B cell (primary cell): ENCODE measurements around the gene CDAN1. TPM values are rescaled to one million over a fixed set of nuclear protein-coding genes. Genes with fewer than 3 reads are reported as not detected.

Source experiments
- ATAC-seq: fragments of 200-7000 bp; cut with Tn5 transposase; one replicate; pipeline ENCODE4 v1.10.0; 2021; ENCODE audit warnings: low read depth, mild to moderate bottlenecking, moderate number of reproducible peaks, moderate library complexity
- CTCF ChIA-PET: fragments of 350-600 bp; sonication (Branson Sonifier 250); formaldehyde crosslinking; loops from one replicate; lab custom pipeline; 2021; ENCODE audit warnings: antibody characterized with exemption, inconsistent platforms; lab: Charles Lee
- POLR2A ChIA-PET: fragments of 350-600 bp; sonication (Branson Sonifier 250); formaldehyde crosslinking; loops from one replicate; lab custom pipeline; 2021; ENCODE audit warnings: antibody characterized with exemption; lab: Charles Lee
- DNase-seq: peaks from one replicate; pipeline ENCODE4 v3.0.0; 2013
- H2AFZ ChIP-seq: 2 replicates; pipeline ENCODE4 v1.6.1; 2012; ENCODE audit warnings: mild to moderate bottlenecking, low read depth, low read length; ENCODE audit not compliant: insufficient read depth, poor library complexity, severe bottlenecking
- H3K27ac ChIP-seq, 2 donors: 1 replicate in 1 of 2; 2 replicates in 1 of 2; pipeline ENCODE4 v1.5.1; 2012 to 2013; ENCODE audit warnings: low read length in 2 of 2, mild to moderate bottlenecking in 2 of 2, moderate library complexity in 1 of 2
- H3K27me3 ChIP-seq, 4 experiments: fragments of 200-600 bp in 1 of 4; sonication (generic) in 1 of 4; replicated peaks in 1 of 4; 1 replicate in 2 of 4; 2 replicates in 2 of 4; pipeline versions ENCODE4 v1.6.1 to v1.7.0; 2013 to 2016; ENCODE audit warnings: low read length in 3 of 4, mild to moderate bottlenecking in 2 of 4, mixed read lengths in 1 of 4, moderate library complexity in 1 of 4; ENCODE audit not compliant: insufficient read depth in 4 of 4, control insufficient read depth in 3 of 4; ENCODE audit errors: control extremely low read depth in 1 of 4
- H3K36me3 ChIP-seq, 2 experiments: replicated peaks in 1 of 2; 1 replicate in 1 of 2; 2 replicates in 1 of 2; pipeline versions ENCODE4 v1.6.1 to v1.7.1; 2013; ENCODE audit warnings: low read length in 1 of 2; ENCODE audit not compliant: insufficient read depth in 2 of 2, control insufficient read depth in 1 of 2; ENCODE audit errors: control extremely low read depth in 1 of 2, extremely low read depth in 1 of 2
- H3K4me1 ChIP-seq, 2 donors: fragments of 200-600 bp in 1 of 2; sonication (generic) in 1 of 2; 1 replicate in 1 of 2; 2 replicates in 1 of 2; pipeline versions ENCODE4 v1.5.1 to v1.6.1; 2013 to 2017; ENCODE audit warnings: low read length in 2 of 2; ENCODE audit not compliant: control insufficient read depth in 2 of 2, insufficient read depth in 2 of 2
- H3K4me2 ChIP-seq: replicated peaks from 2 replicates; pipeline ENCODE3; 2012; ENCODE audit warnings: mild to moderate bottlenecking, low read depth, low read length; ENCODE audit not compliant: poor library complexity, severe bottlenecking
- H3K4me3 ChIP-seq, 5 experiments: fragments of 200-600 bp in 1 of 5; sonication (generic) in 1 of 5; 1 replicate in 3 of 5; 2 replicates in 2 of 5; pipeline versions ENCODE4 v1.5.1 to v1.7.0; 2011 to 2016; ENCODE audit warnings: low read length in 4 of 5, mild to moderate bottlenecking in 4 of 5, low read depth in 2 of 5, control low read depth in 1 of 5, moderate library complexity in 1 of 5; ENCODE audit not compliant: insufficient read depth in 1 of 5; ENCODE audit errors: control extremely low read depth in 1 of 5, extremely low read depth in 1 of 5
- H3K79me2 ChIP-seq: fragments of 200-600 bp; sonication (generic); one replicate; pipeline ENCODE4 v1.6.0; 2016; ENCODE audit warnings: low read length; ENCODE audit not compliant: control insufficient read depth, insufficient read depth
- H3K9ac ChIP-seq: fragments of 200-600 bp; sonication (generic); 2 replicates; pipeline ENCODE4 v1.6.1; 2017; ENCODE audit warnings: mild to moderate bottlenecking, low read length, moderate library complexity
- H3K9me3 ChIP-seq, 3 donors: one replicate each; pipeline versions ENCODE4 v1.6.1 to v1.7.1; 2013; ENCODE audit warnings: low read length in 2 of 3; ENCODE audit not compliant: control insufficient read depth in 2 of 3, insufficient read depth in 1 of 3; ENCODE audit errors: control extremely low read depth in 1 of 3
- H4K20me1 ChIP-seq: 2 replicates; pipeline ENCODE4 v1.6.0; 2012; ENCODE audit warnings: mild to moderate bottlenecking, low read length; ENCODE audit not compliant: insufficient read depth, control insufficient read depth, poor library complexity, severe bottlenecking
- H3K27ac Mint-ChIP-seq: one replicate; pipeline ENCODE4 v1.8.0; 2021; ENCODE audit warnings: mixed read lengths
- H3K27me3 Mint-ChIP-seq: one replicate; pipeline ENCODE4 v1.8.0; 2021; ENCODE audit warnings: mixed read lengths
- H3K4me1 Mint-ChIP-seq: one replicate; pipeline ENCODE4 v1.8.0; 2021; ENCODE audit warnings: mixed read lengths
- H3K4me3 Mint-ChIP-seq: one replicate; pipeline ENCODE4 v1.8.0; 2021; ENCODE audit warnings: mixed read lengths
- H3K9me3 Mint-ChIP-seq: one replicate; pipeline ENCODE4 v1.8.0; 2022; ENCODE audit warnings: mixed read lengths; ENCODE audit not compliant: insufficient read depth
- CTCF ChIP-seq: fragments of 200-600 bp; IDR thresholded peaks from one replicate; pipeline ENCODE4 v1.8.0; 2022; ENCODE audit warnings: antibody characterized with exemption, mild to moderate bottlenecking
- EZH2 ChIP-seq: IDR thresholded peaks from 2 replicates; pipeline ENCODE4 v1.6.1; 2012; ENCODE audit warnings: borderline replicate concordance, low read depth, mild to moderate bottlenecking, moderate library complexity, low read length; ENCODE audit not compliant: insufficient read depth, poor library complexity, severe bottlenecking
- WGBS: methylation state at CpG from one replicate; pipeline ENCODE4 v1.1.5; 2013; ENCODE audit warnings: missing lambda C conversion rate; ENCODE audit not compliant: insufficient coverage; 5-methylcytosine and 5-hydroxymethylcytosine counted together
- intact Hi-C: fragments of 100-400 bp; cut with micrococcal nuclease; formaldehyde crosslinking; loops from one replicate; pipeline ENCODE4 v1.10.0; 2022
- polyA plus RNA-seq: library from polyadenylated mRNA; depleted of rRNA; stranded (reverse); fragments of >200 nt; gene quantifications from 2 replicates; pipeline ENCODE4 v1.2.3, GENCODE V29; 2012
- total RNA-seq, 2 donors: library from RNA; stranded (reverse); fragments of 120-200 nt in 1 of 2; gene quantifications; 1 replicate in 1 of 2; 2 replicates in 1 of 2; pipeline versions ENCODE4 v1.2.3 to v1.2.4, GENCODE V29; 2013 to 2022

Gene CDAN1
- total and polyA plus RNA-seq, 2 donors (not counting 1 experiment from before 2014, with no cell fraction given) = 11.7 to 31.8 TPM

GRCh38 chr15:42735382-42736165, 1.4 kb downstream of the CDAN1 start:
- 94% methylated on average over 12 of the region's 19 CpGs for WGBS
- peak overlapping the region; percentile 95 for H3K9ac ChIP-seq
- Mint-ChIP-seq H3K27me3 (no peaks in the 10 kb centered on the region), H3K4me3 (peak overlapping the region; percentile 76), H3K4me1 (peaks cover 12% of the 10 kb centered on the region), H3K27ac (peak overlapping the region; percentile 56), H3K9me3 (no peaks in the 10 kb centered on the region)
- H4K20me1 ChIP-seq = no peaks in the 10 kb centered on the region
- H2AFZ ChIP-seq = peak overlapping the region; percentile 89
- H3K27ac ChIP-seq = no peak overlapping the region
- peaks cover 3 to 35% of the 10 kb centered on the region in 2 experiments for H3K36me3 ChIP-seq
- H3K79me2 ChIP-seq = peaks cover 16% of the 10 kb centered on the region
- no peaks in the 10 kb centered on the region for H3K27me3 ChIP-seq
- H3K9me3 ChIP-seq = no peaks in the 10 kb centered on the region
- TF ChIP-seq EZH2 (no peak), CTCF (no peak)
- ATAC-seq = no peak
- H3K4me3 ChIP-seq = peak overlapping the region in 4 of 5 experiments; percentile 19 to 80 (median 66)
- DNase-seq = peak; percentile 22
- intact Hi-C loops = loop anchor here (2.0 to 10.0 kb wide), 2 partner anchors 161 to 759 kb away; partner anchors contain the start of genes STARD9 and TP53BP1
- CTCF ChIA-PET = interaction anchor here (1.3 to 2.7 kb wide), 2 partner anchors 191 to 192 kb away, joined by 3 to 13 read pairs; no protein-coding TSS in a partner anchor
- H3K4me1 ChIP-seq = peaks cover 9 to 18% of the 10 kb centered on the region in 2 donors
- peak overlapping the region; percentile 87 for H3K4me2 ChIP-seq
- POLR2A ChIA-PET = no interaction called here
